ENCODE measurements around the gene ABHD14A. TPM values are rescaled to one million over a fixed set of nuclear protein-coding genes. Genes with fewer than 3 reads are reported as not detected.
"Not testable (repeated sequence)": the region's sequence is repeated elsewhere in the genome, so short reads cannot be mapped to it uniquely, and the experiment has no call there.

The ABHD14A gene
- total RNA-seq: 13.7 to 15.5 TPM (median 14.8 TPM) in 3 replicates

GRCh38 chr3:51974963-51975851 is at the start of gene ABHD14A:
ABHD14A (plus strand) TSS chr3:51975064; CDS start chr3:51975136, 72 bp downstream.
- Mint-ChIP-seq H3K27ac (peak within 1 kb of the TSS; percentile 92), H3K9me3 (no peaks in the 10 kb centered on the region), H3K4me1 (peaks cover 18% of the 10 kb centered on the region), H3K27me3 (ENCODE audit: low read depth) (no peaks in the 10 kb centered on the region), H3K36me3 (no peaks in the 10 kb centered on the region), H3K4me3 (peak within 1 kb of the TSS; percentile 92)
- TF ChIP-seq, protein P1, sequence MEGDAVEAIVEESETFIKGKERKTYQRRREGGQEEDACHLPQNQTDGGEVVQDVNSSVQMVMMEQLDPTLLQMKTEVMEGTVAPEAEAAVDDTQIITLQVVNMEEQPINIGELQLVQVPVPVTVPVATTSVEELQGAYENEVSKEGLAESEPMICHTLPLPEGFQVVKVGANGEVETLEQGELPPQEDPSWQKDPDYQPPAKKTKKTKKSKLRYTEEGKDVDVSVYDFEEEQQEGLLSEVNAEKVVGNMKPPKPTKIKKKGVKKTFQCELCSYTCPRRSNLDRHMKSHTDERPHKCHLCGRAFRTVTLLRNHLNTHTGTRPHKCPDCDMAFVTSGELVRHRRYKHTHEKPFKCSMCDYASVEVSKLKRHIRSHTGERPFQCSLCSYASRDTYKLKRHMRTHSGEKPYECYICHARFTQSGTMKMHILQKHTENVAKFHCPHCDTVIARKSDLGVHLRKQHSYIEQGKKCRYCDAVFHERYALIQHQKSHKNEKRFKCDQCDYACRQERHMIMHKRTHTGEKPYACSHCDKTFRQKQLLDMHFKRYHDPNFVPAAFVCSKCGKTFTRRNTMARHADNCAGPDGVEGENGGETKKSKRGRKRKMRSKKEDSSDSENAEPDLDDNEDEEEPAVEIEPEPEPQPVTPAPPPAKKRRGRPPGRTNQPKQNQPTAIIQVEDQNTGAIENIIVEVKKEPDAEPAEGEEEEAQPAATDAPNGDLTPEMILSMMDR (IDR thresholded peaks at IDR 0.05; ENCODE audit: unreplicated experiment): no peak
- DNase-seq (ENCODE audit: low spot score in 2 of 2, unreplicated experiment in 2 of 2): peak; percentile 54 to 80

DNA sequence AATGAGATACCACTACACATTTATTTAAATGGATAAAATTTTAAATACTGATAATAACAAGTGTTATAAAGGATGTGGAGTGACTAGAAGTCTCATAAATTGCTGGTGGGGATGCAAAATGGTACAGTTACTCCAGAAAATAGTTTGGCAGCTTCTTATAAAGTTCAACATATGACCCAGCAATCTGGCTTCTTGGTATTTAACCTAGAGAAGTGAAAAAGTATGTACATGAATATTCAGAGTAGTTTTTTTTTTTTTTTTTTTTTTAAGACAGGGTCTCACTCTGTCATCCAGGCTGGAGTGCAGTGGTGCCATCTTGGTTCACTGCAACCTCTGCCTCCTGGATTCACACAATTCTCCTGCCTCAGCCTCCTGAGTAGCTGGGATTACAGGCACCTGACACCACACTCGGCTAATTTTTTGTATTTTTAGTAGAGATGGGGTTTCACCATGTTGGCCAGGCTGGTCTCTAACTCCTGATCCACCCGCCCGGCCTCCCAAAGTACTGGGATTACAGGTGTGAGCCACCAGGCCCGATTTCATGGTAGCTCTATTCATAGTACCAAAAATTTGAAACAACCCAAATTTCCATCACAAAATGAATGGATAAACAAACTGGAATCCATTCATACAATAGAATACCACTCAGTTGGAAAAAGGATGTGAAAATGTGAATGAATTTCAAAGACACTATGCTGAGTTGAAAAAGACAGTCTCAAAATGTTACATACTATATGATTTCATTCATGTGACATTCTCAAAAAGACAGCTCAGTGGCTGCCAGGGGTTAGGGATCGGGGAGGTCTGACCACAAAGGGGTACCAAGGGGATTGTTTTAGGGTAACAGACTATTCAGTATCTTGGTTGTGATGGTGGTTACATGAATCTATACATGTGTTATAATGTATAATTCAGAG is 47.5 kb upstream of the ABHD14A start:
- Mint-ChIP-seq H3K27ac (no peak overlapping the region), H3K4me1 (no peaks in the 10 kb centered on the region), H3K36me3 (no peaks in the 10 kb centered on the region), H3K27me3 (ENCODE audit: low read depth) (peaks cover under 1% of the 10 kb centered on the region), H3K9me3 (no peaks in the 10 kb centered on the region), H3K4me3 (no peak overlapping the region)
- TF ChIP-seq, protein P1 (IDR thresholded peaks at IDR 0.05; ENCODE audit: unreplicated experiment): no peak
- DNase-seq (ENCODE audit: low spot score in 2 of 2, unreplicated experiment in 2 of 2): no peak

- Mint-ChIP-seq H3K9me3 (no peaks in the 10 kb centered on the region), H3K36me3 (peaks cover 1% of the 10 kb centered on the region), H3K27me3 (ENCODE audit: low read depth) (no peaks in the 10 kb centered on the region), H3K4me3 (no peak overlapping the region), H3K4me1 (no peaks in the 10 kb centered on the region), H3K27ac (no peak overlapping the region)
- TF ChIP-seq, protein P1 (IDR thresholded peaks at IDR 0.05; ENCODE audit: unreplicated experiment): no peak
- peak in 1 of 2 experiments; percentile 24 for DNase-seq (ENCODE audit: low spot score in 2 of 2, unreplicated experiment in 2 of 2)
Measured at GRCh38 chr3:51928438-51928837, 46.4 kb upstream of the ABHD14A start.

GRCh38 chr3:51928981-51929380 is 45.9 kb upstream of the ABHD14A start:
- DNase-seq (ENCODE audit: low spot score in 2 of 2, unreplicated experiment in 2 of 2): peak in 1 of 2 experiments; percentile 24
- H3K36me3 Mint-ChIP-seq; H3K27me3 Mint-ChIP-seq (ENCODE audit: low read depth); H3K4me1 Mint-ChIP-seq; H3K9me3 Mint-ChIP-seq; H3K27ac Mint-ChIP-seq; H3K4me3 Mint-ChIP-seq: not testable (repeated sequence)

DNA sequence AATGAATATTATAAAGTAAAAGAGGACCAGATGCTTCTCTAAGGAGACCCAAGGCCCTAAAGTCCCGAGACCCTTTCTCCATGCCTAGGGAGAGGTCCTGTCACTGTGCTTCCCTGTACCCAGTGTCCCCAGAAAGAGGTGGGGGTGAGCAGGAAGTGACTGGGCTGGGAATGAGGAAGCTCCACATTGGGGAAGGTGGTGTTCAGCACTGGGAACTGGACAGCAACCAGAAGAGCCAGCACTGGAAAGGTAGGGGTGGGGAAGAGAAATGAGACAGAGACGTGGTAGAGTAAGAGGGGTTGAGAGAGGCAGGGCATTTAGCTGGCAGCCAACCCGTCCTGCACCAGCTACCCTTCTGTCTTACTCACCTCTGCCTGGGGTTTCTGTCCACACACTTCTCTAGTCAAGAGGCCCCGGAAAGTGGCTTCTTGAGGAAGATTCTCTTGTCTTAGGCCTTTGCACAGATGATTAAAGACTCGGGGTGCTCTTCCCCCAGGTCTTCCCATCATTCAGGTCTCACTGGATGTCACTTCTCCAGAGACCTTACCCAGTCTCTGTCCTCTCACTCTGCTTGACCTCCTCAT is 45.4 kb upstream of the ABHD14A start:
- TF ChIP-seq, protein P1 (IDR thresholded peaks at IDR 0.05; ENCODE audit: unreplicated experiment): no peak
- peak in 1 of 2 experiments; percentile 37 for DNase-seq (ENCODE audit: low spot score in 2 of 2, unreplicated experiment in 2 of 2)
- H3K27ac Mint-ChIP-seq: no peak overlapping the region
- H3K4me3 Mint-ChIP-seq: no peak overlapping the region
- no peaks in the 10 kb centered on the region for H3K9me3 Mint-ChIP-seq
- H3K27me3 Mint-ChIP-seq (ENCODE audit: low read depth): no peaks in the 10 kb centered on the region
- peaks cover 7% of the 10 kb centered on the region for H3K36me3 Mint-ChIP-seq
- no peaks in the 10 kb centered on the region for H3K4me1 Mint-ChIP-seq

Measured in mesothelial cell of epicardium (in vitro differentiated cells).